B cell (primary cell): ENCODE measurements around the gene RMI2.

Experiments
- EZH2 ChIP-seq: IDR thresholded peaks from 2 replicates; pipeline ENCODE4 v1.6.1; 2012; ENCODE audit warnings: borderline replicate concordance, low read depth, mild to moderate bottlenecking, moderate library complexity, low read length; ENCODE audit not compliant: insufficient read depth, poor library complexity, severe bottlenecking
- TF ChIP-seq, protein P1 (sequence below): fragments of 200-600 bp; IDR thresholded peaks from one replicate; pipeline ENCODE4 v1.8.0; 2022; ENCODE audit warnings: antibody characterized with exemption, mild to moderate bottlenecking

DNA sequence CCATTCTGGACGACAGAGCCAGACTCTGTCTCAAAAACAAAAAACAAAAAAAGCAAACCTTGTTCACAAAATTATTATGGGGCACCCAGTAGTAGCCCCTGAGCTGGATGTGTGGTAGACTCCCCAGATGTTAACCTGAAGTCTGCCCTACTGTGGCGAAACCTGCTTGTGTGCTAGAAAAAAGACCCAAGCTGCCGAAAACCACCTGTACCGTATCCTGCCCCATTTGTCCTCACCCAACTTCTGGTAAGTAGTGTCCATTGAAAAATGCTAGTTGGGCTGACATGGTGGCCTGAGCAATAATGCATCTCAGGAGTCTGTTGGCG, 9.1 kb downstream of the RMI2 start:
- TF ChIP-seq, protein P1, sequence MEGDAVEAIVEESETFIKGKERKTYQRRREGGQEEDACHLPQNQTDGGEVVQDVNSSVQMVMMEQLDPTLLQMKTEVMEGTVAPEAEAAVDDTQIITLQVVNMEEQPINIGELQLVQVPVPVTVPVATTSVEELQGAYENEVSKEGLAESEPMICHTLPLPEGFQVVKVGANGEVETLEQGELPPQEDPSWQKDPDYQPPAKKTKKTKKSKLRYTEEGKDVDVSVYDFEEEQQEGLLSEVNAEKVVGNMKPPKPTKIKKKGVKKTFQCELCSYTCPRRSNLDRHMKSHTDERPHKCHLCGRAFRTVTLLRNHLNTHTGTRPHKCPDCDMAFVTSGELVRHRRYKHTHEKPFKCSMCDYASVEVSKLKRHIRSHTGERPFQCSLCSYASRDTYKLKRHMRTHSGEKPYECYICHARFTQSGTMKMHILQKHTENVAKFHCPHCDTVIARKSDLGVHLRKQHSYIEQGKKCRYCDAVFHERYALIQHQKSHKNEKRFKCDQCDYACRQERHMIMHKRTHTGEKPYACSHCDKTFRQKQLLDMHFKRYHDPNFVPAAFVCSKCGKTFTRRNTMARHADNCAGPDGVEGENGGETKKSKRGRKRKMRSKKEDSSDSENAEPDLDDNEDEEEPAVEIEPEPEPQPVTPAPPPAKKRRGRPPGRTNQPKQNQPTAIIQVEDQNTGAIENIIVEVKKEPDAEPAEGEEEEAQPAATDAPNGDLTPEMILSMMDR = peak; percentile 0
- TF ChIP-seq EZH2 = no peak
